Neutrophil (primary cell): ENCODE results near the gene NR3C1.

ENCODE experiments used
- H3K27ac ChIP-seq: fragments of 200-600 bp; sonication (generic); 2 replicates; pipeline ENCODE4 v1.5.1; 2016; ENCODE audit warnings: mild to moderate bottlenecking, moderate library complexity
- H3K27me3 ChIP-seq: fragments of 200-600 bp; sonication (generic); 2 replicates; pipeline ENCODE4 v1.6.0; 2016; ENCODE audit warnings: mild to moderate bottlenecking
- H3K36me3 ChIP-seq: fragments of 200-600 bp; sonication (generic); 2 replicates; pipeline ENCODE4 v1.5.1; 2017
- H3K4me1 ChIP-seq, 2 experiments: fragments of 200-600 bp in 1 of 2; sonication (generic) in 1 of 2; 1 replicate in 1 of 2; 2 replicates in 1 of 2; pipeline versions ENCODE4 v1.5.1 to v1.6.1; 2013 to 2016; ENCODE audit warnings: low read depth in 1 of 2, low read length in 1 of 2, mild to moderate bottlenecking in 1 of 2, moderate library complexity in 1 of 2; ENCODE audit not compliant: control insufficient read depth in 1 of 2, insufficient read depth in 1 of 2
- H3K4me3 ChIP-seq, 2 experiments: fragments of 200-600 bp in 1 of 2; sonication (generic) in 1 of 2; 1 replicate in 1 of 2; 2 replicates in 1 of 2; pipeline ENCODE4 v1.5.1; 2013 to 2016; ENCODE audit warnings: low read depth in 1 of 2, low read length in 1 of 2, mild to moderate bottlenecking in 1 of 2, moderate library complexity in 1 of 2
- H3K9me3 ChIP-seq: fragments of 200-600 bp; sonication (generic); 2 replicates; pipeline ENCODE4 v1.5.1; 2016
- CTCF ChIP-seq: fragments of 200-600 bp; sonication (generic); IDR thresholded peaks from 2 replicates; pipeline ENCODE4 v1.5.1; 2016; ENCODE audit warnings: antibody characterized with exemption

Gene NR3C1

GRCh38 chr5:143228597-143229293 lies 174.7 kb downstream of the NR3C1 start:
- Histone ChIP-seq H3K27ac (no peak overlapping the region), H3K27me3 (peaks cover 6% of the 10 kb centered on the region), H3K36me3 (peaks cover 11% of the 10 kb centered on the region), H3K4me1 (peaks cover 0 to 4% of the 10 kb centered on the region in 2 experiments), H3K9me3 (no peaks in the 10 kb centered on the region), H3K4me3 (no peak overlapping the region)
- no peak for TF ChIP-seq CTCF
